K562 (cell line): ENCODE data around the gene MDK.

Experiments used
- CHD4 ChIP-seq: fragments of 200-600 bp; sonication (generic); IDR thresholded peaks from 3 replicates; pipeline ENCODE4 v1.6.1; 2012; ENCODE audit warnings: low read depth, mild to moderate bottlenecking, mixed read lengths, low read length, inconsistent platforms; ENCODE audit not compliant: insufficient read depth, insufficient replicate concordance, poor library complexity, severe bottlenecking
- CTBP1 ChIP-seq: fragments of 450-650 bp; IDR thresholded peaks from 2 replicates; pipeline ENCODE4 v1.6.1; 2016; ENCODE audit warnings: borderline replicate concordance
- FOXM1 ChIP-seq, 2 experiments: fragments of 450-650 bp in 1 of 2; sonication (generic) in 1 of 2; formaldehyde crosslinking in 1 of 2; IDR thresholded peaks; 2 replicates each; pipeline versions ENCODE4 v1.6.1 to v1.9.0; 2017 to 2022; ENCODE audit warnings: low read depth in 2 of 2, mild to moderate bottlenecking in 2 of 2, missing genetic modification reagents in 1 of 2, moderate library complexity in 1 of 2
- KDM1A ChIP-seq, 2 experiments: fragments of 450-650 bp; IDR thresholded peaks; 2 replicates each; pipeline ENCODE4 v1.6.1; 2016; ENCODE audit warnings: mild to moderate bottlenecking in 2 of 2
- MXI1 ChIP-seq: IDR thresholded peaks from 2 replicates; pipeline ENCODE4 v1.6.1; 2011; ENCODE audit warnings: low read depth, mild to moderate bottlenecking, improper control_type of control experiment, low read length
- NR2C2 ChIP-seq, 2 experiments: fragments of 200-800 bp in 1 of 2; sonication (Bioruptor generic) in 1 of 2; sonication (generic) in 1 of 2; formaldehyde crosslinking in 1 of 2; IDR thresholded peaks; 2 replicates each; pipeline versions ENCODE4 v1.6.1 to v1.8.0; 2016 to 2022; ENCODE audit warnings: mild to moderate bottlenecking in 1 of 2, missing compliant biosample characterization in 1 of 2, missing genetic modification characterization in 1 of 2, missing genetic modification reagents in 1 of 2
- REST ChIP-seq, 2 experiments: fragments of 450-650 bp; formaldehyde crosslinking in 1 of 2; IDR thresholded peaks; 2 replicates each; pipeline versions ENCODE4 v1.4.0 to v1.6.1; 2014 to 2020; ENCODE audit warnings: mild to moderate bottlenecking in 2 of 2, borderline replicate concordance in 1 of 2, low read depth in 1 of 2
- SIX5 ChIP-seq, 2 experiments: IDR thresholded peaks; 2 replicates each; pipeline ENCODE4 v1.6.1; 2011; ENCODE audit warnings: low read length in 2 of 2, borderline replicate concordance in 1 of 2, low read depth in 1 of 2, mild to moderate bottlenecking in 1 of 2, moderate library complexity in 1 of 2; ENCODE audit not compliant: insufficient read depth in 1 of 2
- SRF ChIP-seq, 2 experiments: fragments of 250-450, 450-650 bp in 1 of 2; sonication (Bioruptor Pico) in 1 of 2; sonication (generic) in 1 of 2; formaldehyde crosslinking; IDR thresholded peaks; 2 replicates each; pipeline versions ENCODE4 v1.5.0 to v1.5.1; 2020 to 2022; ENCODE audit warnings: mild to moderate bottlenecking in 1 of 2, missing genetic modification reagents in 1 of 2
- SRSF9 ChIP-seq: fragments of 200-400 bp; formaldehyde crosslinking; IDR thresholded peaks from 2 replicates; pipeline ENCODE4 v1.6.1; 2017; ENCODE audit warnings: low read depth, low read length, borderline replicate concordance
- TAF1 ChIP-seq: IDR thresholded peaks from 2 replicates; pipeline ENCODE4 v1.6.1; 2011; ENCODE audit warnings: mild to moderate bottlenecking, low read length, moderate library complexity; ENCODE audit not compliant: insufficient read depth, control insufficient read depth, severe bottlenecking; ENCODE audit errors: extremely low read depth
- ZBTB33 ChIP-seq: sonication (generic); formaldehyde crosslinking; IDR thresholded peaks from 2 replicates; pipeline ENCODE4 v1.8.1; 2023; ENCODE audit warnings: mild to moderate bottlenecking, missing genetic modification reagents
- ZNF507 ChIP-seq: conservative IDR thresholded peaks from 2 replicates; pipeline ENCODE4 v1.6.1; 2017; ENCODE audit warnings: missing genetic modification characterization, missing compliant biosample characterization
- ZNF780A ChIP-seq: fragments of 250-450 bp; sonication (Bioruptor Pico); IDR thresholded peaks from 2 replicates; pipeline ENCODE4 v1.5.0; 2021; ENCODE audit warnings: mild to moderate bottlenecking

- TF ChIP-seq NR2C2 (CRISPR knock-in tag; IDR thresholded peaks at IDR 0.05) (no peak), NR2C2 (tag; IDR thresholded peaks at IDR 0.05) (no peak), ZBTB33 (no peak), FOXM1 (IDR thresholded peaks at IDR 0.05; ENCODE audit: low read depth) (no peak), FOXM1 (CRISPR knock-in tag; IDR thresholded peaks at IDR 0.05; ENCODE audit: low read depth) (no peak), SRF (CRISPR knock-in tag; IDR thresholded peaks at IDR 0.05) (no peak), CTBP1 (no peak), CHD4 (no peak), KDM1A (IDR thresholded peaks at IDR 0.05) (no peak), MXI1 (no peak), SIX5 (IDR thresholded peaks at IDR 0.05; ENCODE audit: borderline replicate concordance in 1 of 2, insufficient read depth in 1 of 2, low read depth in 1 of 2, low read length in 2 of 2) (no peak), TAF1 (no peak), REST (IDR thresholded peaks at IDR 0.05; ENCODE audit: borderline replicate concordance) (no peak), REST (CRISPR knock-in tag; IDR thresholded peaks at IDR 0.05; ENCODE audit: low read depth) (no peak), ZNF780A (CRISPR knock-in tag) (no peak), ZNF507 (tag) (no peak), SRSF9 (no peak)
Measured at GRCh38 chr11:46347637-46348311, 33.7 kb upstream of the MDK start.
